Fibroblast of villous mesenchyme (primary cell): ENCODE results near the gene TMEM217. TPM values are rescaled to one million over a fixed set of nuclear protein-coding genes. Genes with fewer than 3 reads are reported as not detected.

Experiments
- DNase-seq: peaks from one replicate; pipeline ENCODE4 v3.0.0-alpha.2; 2010; ENCODE audit warnings: low read depth
- H3K4me3 ChIP-seq: 2 replicates; pipeline ENCODE4 v1.5.1; 2011; ENCODE audit warnings: low read depth, mild to moderate bottlenecking, low read length
- CTCF ChIP-seq: IDR thresholded peaks from 2 replicates; pipeline ENCODE4 v1.5.1; 2012; ENCODE audit warnings: low read depth, mild to moderate bottlenecking, low read length; ENCODE audit not compliant: insufficient read depth
- total RNA-seq: library from RNA; depleted of rRNA; stranded (reverse); fragments of >200 nt; gene quantifications from 2 replicates; pipeline ENCODE4 v1.2.3, GENCODE V29; 2012

TMEM217 gene
- total RNA-seq, 1 donor, result 3.5 TPM

- TF ChIP-seq CTCF, result no peak
Measured at GRCh38 chr6:37175332-37176267, 82.3 kb downstream of the TMEM217 start.

GRCh38 chr6:37174515-37175331 is 83.2 kb downstream of the TMEM217 start:
- H3K4me3 ChIP-seq, result no peak overlapping the region
- no peak for DNase-seq
- TF ChIP-seq CTCF, result no peak

More at GRCh38 chr6:37175332-37176267, 82.3 kb downstream of the TMEM217 start:
- no peak overlapping the region for H3K4me3 ChIP-seq
- DNase-seq, result no peak

- DNase-seq, result no peak
- no peak overlapping the region for H3K4me3 ChIP-seq
- TF ChIP-seq CTCF, result no peak
Measured at GRCh38 chr6:37174196-37174514, 83.8 kb downstream of the TMEM217 start.

GRCh38 chr6:37173493-37174195 is 84.3 kb downstream of the TMEM217 start:
- H3K4me3 ChIP-seq, result no peak overlapping the region
- no peak for TF ChIP-seq CTCF
- no peak for DNase-seq

- DNase-seq, result no peak
- TF ChIP-seq CTCF, result no peak
- peak overlapping the region; percentile 97 for H3K4me3 ChIP-seq
Measured at GRCh38 chr6:37172912-37173492, 84.9 kb downstream of the TMEM217 start.
